GM18502 (cell line): ENCODE measurements around the gene PHPT1.
"Not testable (repeated sequence)": the region's sequence is repeated elsewhere in the genome, so short reads cannot be mapped to it uniquely, and the experiment has no call there.

Experiments used
- ATAC-seq: cut with Tn5 transposase; IDR thresholded peaks from one replicate; pipeline ENCODE4 v1.9.1; 2021; ENCODE audit warnings: mild to moderate bottlenecking; ENCODE audit not compliant: unreplicated experiment, poor library complexity

PHPT1 gene

GRCh38 chr9:136835932-136836904 is 13.0 kb upstream of the PHPT1 start:
- ATAC-seq: no peak

- ATAC-seq: no peak
Observed at GRCh38 chr9:136837146-136837855, 11.9 kb upstream of the PHPT1 start.

- not testable (repeated sequence) for ATAC-seq
Observed at GRCh38 chr9:136837856-136838277, 11.3 kb upstream of the PHPT1 start.

- ATAC-seq: no peak
Observed at GRCh38 chr9:136838314-136839228, 10.6 kb upstream of the PHPT1 start.

- ATAC-seq: no peak
Observed at GRCh38 chr9:136839229-136840139, 9.7 kb upstream of the PHPT1 start.

GRCh38 chr9:136840140-136840876 is 8.9 kb upstream of the PHPT1 start:
- ATAC-seq: no peak

GRCh38 chr9:136840877-136841645 is 8.1 kb upstream of the PHPT1 start:
- ATAC-seq: no peak

- not testable (repeated sequence) for ATAC-seq
Observed at GRCh38 chr9:136841646-136842379, 7.4 kb upstream of the PHPT1 start.

- peak; percentile 67 for ATAC-seq
Observed at GRCh38 chr9:136842380-136842948, 6.7 kb upstream of the PHPT1 start, which contains the start of gene AJM1. Gene AJM1 (plus strand): TSS chr9:136842478. CDS start chr9:136844415, 1,937 bp downstream.

GRCh38 chr9:136843159-136843800 is 5.9 kb upstream of the PHPT1 start:
- ATAC-seq: not testable (repeated sequence)

- ATAC-seq: not testable (repeated sequence)
Observed at GRCh38 chr9:136843801-136844740, 5.1 kb upstream of the PHPT1 start.

- no peak for ATAC-seq
Observed at GRCh38 chr9:136844761-136845464, 4.3 kb upstream of the PHPT1 start.

GRCh38 chr9:136845465-136846260 is 3.5 kb upstream of the PHPT1 start:
- no peak for ATAC-seq
